SU-DHL-6 (cell line): ENCODE data around the gene HSPE1.
"Not testable (repeated sequence)": the region's sequence is repeated elsewhere in the genome, so short reads cannot be mapped to it uniquely, and the experiment has no call there.

Experiments
- H2AFZ ChIP-seq: fragments of 200-600 bp; sonication (generic); 2 replicates; pipeline ENCODE4 v1.6.1; 2014; ENCODE audit warnings: low read depth, mild to moderate bottlenecking, moderate library complexity, mixed read lengths, antibody characterized with exemption, low read length; ENCODE audit not compliant: severe bottlenecking
- H3F3A ChIP-seq: fragments of 200-600 bp; shearing (Covaris generic); 2 replicates; pipeline ENCODE4 v1.6.0; 2016; ENCODE audit warnings: antibody characterized with exemption, mild to moderate bottlenecking; ENCODE audit not compliant: insufficient read depth
- H3K27ac ChIP-seq: fragments of 200-600 bp; sonication (generic); 2 replicates; pipeline ENCODE4 v1.5.1; 2016; ENCODE audit warnings: low read depth, mild to moderate bottlenecking, low read length, moderate library complexity, mixed read lengths
- H3K27me3 ChIP-seq: fragments of 200-600 bp; sonication (generic), shearing (Covaris generic); 2 replicates; pipeline ENCODE4 v1.6.0; 2014; ENCODE audit warnings: mild to moderate bottlenecking, low read length
- H3K36me3 ChIP-seq: fragments of 200-600 bp; sonication (generic); 2 replicates; pipeline ENCODE4 v1.6.1; 2014; ENCODE audit warnings: mild to moderate bottlenecking, low read length, mixed read lengths
- H3K4me2 ChIP-seq: fragments of 300-600, 200-600 bp; shearing (Covaris generic), sonication (generic); 2 replicates; pipeline ENCODE4 v1.6.0; 2014; ENCODE audit warnings: low read length, low read depth, mild to moderate bottlenecking; ENCODE audit not compliant: poor library complexity, severe bottlenecking
- H3K4me3 ChIP-seq: fragments of 200-600 bp; sonication (generic); 2 replicates; pipeline ENCODE4 v1.5.1; 2014; ENCODE audit warnings: antibody characterized with exemption, low read length, mild to moderate bottlenecking, mixed read lengths; ENCODE audit not compliant: insufficient read depth, poor library complexity, severe bottlenecking
- H3K79me2 ChIP-seq: fragments of 200-600 bp; sonication (generic); 2 replicates; pipeline ENCODE4 v1.6.1; 2014; ENCODE audit warnings: mild to moderate bottlenecking, low read length, moderate library complexity; ENCODE audit not compliant: insufficient read depth
- H3K9ac ChIP-seq: fragments of 200-600 bp; sonication (generic); 2 replicates; pipeline ENCODE4 v1.7.0; 2014; ENCODE audit warnings: mild to moderate bottlenecking, low read length
- H3K9me2 ChIP-seq: fragments of 200-600 bp; sonication (generic); replicated peaks from 2 replicates; pipeline ENCODE4 v1.6.1; 2014; ENCODE audit warnings: low read length; ENCODE audit not compliant: insufficient read depth
- H3K9me3 ChIP-seq: fragments of 200-600 bp; sonication (generic); 2 replicates; pipeline ENCODE4 v1.6.1; 2014; ENCODE audit warnings: low read length, mixed read lengths; ENCODE audit not compliant: insufficient read depth
- H4K20me1 ChIP-seq: fragments of 200-600 bp; sonication (generic); 2 replicates; pipeline ENCODE4 v1.6.1; 2014; ENCODE audit warnings: low read depth, mild to moderate bottlenecking, antibody characterized with exemption, low read length, moderate library complexity, mixed read lengths
- CTCF ChIP-seq: fragments of 200-600 bp; sonication (generic); IDR thresholded peaks from one replicate; pipeline ENCODE4 v1.5.1; 2017; ENCODE audit warnings: antibody characterized with exemption, mild to moderate bottlenecking, low read length, moderate library complexity; ENCODE audit not compliant: insufficient read depth, poor library complexity, severe bottlenecking
- EZH2phosphoT487 ChIP-seq: fragments of 200-600 bp; sonication (generic), shearing (Covaris generic); conservative IDR thresholded peaks from 2 replicates; pipeline ENCODE4 v1.6.1; 2018; ENCODE audit warnings: mild to moderate bottlenecking, antibody characterized with exemption, low read length, moderate library complexity, mixed read lengths

The HSPE1 gene

GRCh38 chr2:197480165-197481036 is 19.8 kb upstream of the HSPE1 start:
- no peaks in the 10 kb centered on the region for H3K9me2 ChIP-seq
- peaks cover 12% of the 10 kb centered on the region; the same call in 1 of the 2 replicates for H3K36me3 ChIP-seq

GRCh38 chr2:197484248-197484647 is 15.9 kb upstream of the HSPE1 start:
- H2AFZ ChIP-seq, H3K9me2 ChIP-seq, H3K4me2 ChIP-seq, H3K27ac ChIP-seq, H3K27me3 ChIP-seq, H3K4me3 ChIP-seq, H4K20me1 ChIP-seq, H3K79me2 ChIP-seq, H3K9ac ChIP-seq: not testable (repeated sequence)
- peaks cover 45% of the 10 kb centered on the region for H3K36me3 ChIP-seq
- H3F3A ChIP-seq, result peaks cover 43% of the 10 kb centered on the region
- H3K9me3 ChIP-seq, result peaks cover 12% of the 10 kb centered on the region; the same call in 1 of the 2 replicates

More at GRCh38 chr2:197480165-197481036, 19.8 kb upstream of the HSPE1 start:
- no peak overlapping the region for H3K4me3 ChIP-seq
- H3K27ac ChIP-seq, result no peak overlapping the region
- no peak overlapping the region for H3K9ac ChIP-seq
- H3K4me2 ChIP-seq, result no peak overlapping the region
- TF ChIP-seq CTCF (no peak), EZH2phosphoT487 (no peak)
- H3F3A ChIP-seq, result peaks cover 16% of the 10 kb centered on the region
- H2AFZ ChIP-seq, result no peak overlapping the region
- no peaks in the 10 kb centered on the region for H3K27me3 ChIP-seq
- no peaks in the 10 kb centered on the region for H4K20me1 ChIP-seq
- H3K9me3 ChIP-seq, result peaks cover 12% of the 10 kb centered on the region; the same call in 1 of the 2 replicates
- no peaks in the 10 kb centered on the region for H3K79me2 ChIP-seq

- no peak overlapping the region for H3K9ac ChIP-seq
- peaks cover 9% of the 10 kb centered on the region; the same call in 1 of the 2 replicates for H4K20me1 ChIP-seq
- no peak overlapping the region for H3K4me2 ChIP-seq
- TF ChIP-seq EZH2phosphoT487, result no peak
- no peak for TF ChIP-seq CTCF
- H3F3A ChIP-seq, result peaks cover 53% of the 10 kb centered on the region
- no peaks in the 10 kb centered on the region for H3K79me2 ChIP-seq
- no peaks in the 10 kb centered on the region for H3K9me2 ChIP-seq
- H3K27me3 ChIP-seq, result no peaks in the 10 kb centered on the region
- no peak overlapping the region for H3K27ac ChIP-seq
- peaks cover 12% of the 10 kb centered on the region; the same call in 1 of the 2 replicates for H3K9me3 ChIP-seq
- H3K4me3 ChIP-seq, result no peak overlapping the region
- peaks cover 63% of the 10 kb centered on the region for H3K36me3 ChIP-seq
- H2AFZ ChIP-seq, result no peak overlapping the region
These were observed 14.0 kb upstream of the HSPE1 start for GRCh38 chr2:197486175-197486574.

GRCh38 chr2:197487385-197487784 is 12.8 kb upstream of the HSPE1 start:
- Histone ChIP-seq H4K20me1 (peaks cover 15% of the 10 kb centered on the region; the same call in 1 of the 2 replicates), H3K27ac (no peak overlapping the region), H3K79me2 (peaks cover 10% of the 10 kb centered on the region), H3K9me3 (peaks cover 12% of the 10 kb centered on the region; the same call in 1 of the 2 replicates), H2AFZ (no peak overlapping the region), H3K4me3 (no peak overlapping the region), H3K4me2 (no peak overlapping the region), H3F3A (peaks cover 55% of the 10 kb centered on the region), H3K27me3 (no peaks in the 10 kb centered on the region), H3K36me3 (peaks cover 75% of the 10 kb centered on the region), H3K9me2 (no peaks in the 10 kb centered on the region), H3K9ac (no peak overlapping the region)
- TF ChIP-seq CTCF, result no peak
- no peak for TF ChIP-seq EZH2phosphoT487
